HepG2 (cell line): Measurements from ENCODE around the gene SLC13A3. TPM values are rescaled to one million over a fixed set of nuclear protein-coding genes. Genes with fewer than 3 reads are reported as not detected.

ENCODE experiments used
- ARID2 ChIP-seq: sonication (generic); formaldehyde crosslinking; IDR thresholded peaks from 2 replicates; pipeline ENCODE4 v1.8.1; 2022; ENCODE audit warnings: mild to moderate bottlenecking, missing genetic modification reagents, borderline replicate concordance
- ATF3 ChIP-seq: sonication (generic); formaldehyde crosslinking; IDR thresholded peaks from 2 replicates; pipeline ENCODE4 v1.4.0; 2020; ENCODE audit warnings: missing genetic modification reagents
- ATF7 ChIP-seq, 2 experiments: fragments of 450-650 bp in 1 of 2; sonication (generic) in 1 of 2; formaldehyde crosslinking in 1 of 2; IDR thresholded peaks; 2 replicates each; pipeline versions ENCODE4 v1.4.0 to v1.6.1; 2016 to 2020; ENCODE audit warnings: antibody characterized with exemption in 1 of 2, mild to moderate bottlenecking in 1 of 2, missing genetic modification reagents in 1 of 2
- EZH2 ChIP-seq: conservative IDR thresholded peaks from 2 replicates; pipeline ENCODE4 v1.6.1; 2012; ENCODE audit warnings: mild to moderate bottlenecking, low read depth, low read length, moderate library complexity
- GTF3A ChIP-seq: sonication (generic); formaldehyde crosslinking; conservative IDR thresholded peaks from 2 replicates; pipeline ENCODE4 v1.4.0; 2020; ENCODE audit warnings: mild to moderate bottlenecking, missing genetic modification reagents
- KLF16 ChIP-seq, 2 experiments: sonication (generic) in 1 of 2; formaldehyde crosslinking in 1 of 2; IDR thresholded peaks; 2 replicates each; pipeline versions ENCODE4 v1.6.1 to v1.8.0; 2016 to 2023; ENCODE audit warnings: missing genetic modification reagents in 2 of 2, missing compliant biosample characterization in 1 of 2
- LRRFIP1 ChIP-seq: sonication (generic); formaldehyde crosslinking; conservative IDR thresholded peaks from 2 replicates; pipeline ENCODE4 v1.4.0; 2020; ENCODE audit warnings: missing genetic modification reagents
- MED1 ChIP-seq: sonication (generic); formaldehyde crosslinking; IDR thresholded peaks from 2 replicates; pipeline ENCODE4 v1.4.0; 2020; ENCODE audit warnings: missing genetic modification reagents
- MTA3 ChIP-seq: sonication (generic); formaldehyde crosslinking; IDR thresholded peaks from 2 replicates; pipeline ENCODE4 v1.4.0; 2020; ENCODE audit warnings: missing genetic modification reagents
- NFKB2 ChIP-seq: sonication (generic); formaldehyde crosslinking; IDR thresholded peaks from 2 replicates; pipeline ENCODE4 v1.4.0; 2020; ENCODE audit warnings: missing genetic modification reagents, borderline replicate concordance
- ONECUT2 ChIP-seq: sonication (generic); formaldehyde crosslinking; IDR thresholded peaks from 2 replicates; pipeline ENCODE4 v1.4.0; 2020; ENCODE audit warnings: missing genetic modification reagents
- POLR2AphosphoS2 ChIP-seq: IDR thresholded peaks from 2 replicates; pipeline ENCODE4 v1.6.1; 2011; ENCODE audit warnings: low read depth, low read length, improper control_type of control experiment
- SALL2 ChIP-seq: sonication (generic); formaldehyde crosslinking; IDR thresholded peaks from 2 replicates; pipeline ENCODE4 v1.8.1; 2023; ENCODE audit warnings: mild to moderate bottlenecking, missing genetic modification reagents, inconsistent platforms
- SKI ChIP-seq: fragments of 450-650 bp; IDR thresholded peaks from one replicate; pipeline ENCODE4 v1.6.1; 2018; ENCODE audit warnings: mild to moderate bottlenecking; ENCODE audit not compliant: partially characterized antibody
- SP5 ChIP-seq: IDR thresholded peaks from 2 replicates; pipeline ENCODE4 v1.6.1; 2016; ENCODE audit warnings: low read depth, borderline replicate concordance
- TBX2 ChIP-seq: sonication (generic); formaldehyde crosslinking; IDR thresholded peaks from 2 replicates; pipeline ENCODE4 v1.5.0; 2020; ENCODE audit warnings: missing genetic modification reagents, mild to moderate bottlenecking, borderline replicate concordance
- TCF12 ChIP-seq, 2 experiments: fragments of 450-650 bp in 1 of 2; sonication (generic) in 1 of 2; formaldehyde crosslinking in 1 of 2; IDR thresholded peaks; 2 replicates each; pipeline versions ENCODE4 v1.6.1 to v1.8.0; 2017 to 2022; ENCODE audit warnings: antibody characterized with exemption in 1 of 2, mild to moderate bottlenecking in 1 of 2, missing genetic modification reagents in 1 of 2, moderate library complexity in 1 of 2
- ZBTB2 ChIP-seq: sonication (generic); formaldehyde crosslinking; IDR thresholded peaks from 2 replicates; pipeline ENCODE4 v1.8.0; 2022; ENCODE audit warnings: low read depth, missing genetic modification reagents
- ZFP37 ChIP-seq: sonication (generic); formaldehyde crosslinking; IDR thresholded peaks from 2 replicates; pipeline ENCODE4 v1.4.0; 2020; ENCODE audit warnings: missing genetic modification reagents, borderline replicate concordance
- ZFP41 ChIP-seq: sonication (generic); formaldehyde crosslinking; IDR thresholded peaks from 2 replicates; pipeline ENCODE4 v1.4.0; 2020; ENCODE audit warnings: mild to moderate bottlenecking, missing genetic modification reagents, borderline replicate concordance
- ZKSCAN5 ChIP-seq: sonication (generic); formaldehyde crosslinking; IDR thresholded peaks from 2 replicates; pipeline ENCODE4 v1.5.1; 2020; ENCODE audit warnings: mild to moderate bottlenecking, missing genetic modification reagents
- ZNF552 ChIP-seq: sonication (generic); formaldehyde crosslinking; IDR thresholded peaks from 2 replicates; pipeline ENCODE4 v1.9.0; 2022; ENCODE audit warnings: missing genetic modification reagents, mild to moderate bottlenecking, borderline replicate concordance
- ZNF704 ChIP-seq: sonication (generic); formaldehyde crosslinking; IDR thresholded peaks from 2 replicates; pipeline ENCODE4 v1.8.1; 2023; ENCODE audit warnings: mild to moderate bottlenecking, inconsistent platforms, moderate library complexity, missing genetic modification reagents, borderline replicate concordance
- ZNF782 ChIP-seq: sonication (generic); formaldehyde crosslinking; IDR thresholded peaks from 2 replicates; pipeline ENCODE4 v1.4.0; 2020; ENCODE audit warnings: missing genetic modification reagents, mild to moderate bottlenecking, borderline replicate concordance
- ZSCAN25 ChIP-seq: sonication (generic); formaldehyde crosslinking; IDR thresholded peaks from 2 replicates; pipeline ENCODE4 v1.8.0; 2022; ENCODE audit warnings: mild to moderate bottlenecking, missing genetic modification reagents
- polyA plus RNA-seq, 8 experiments: library from polyadenylated mRNA; depleted of rRNA in 3 of 8; stranded (reverse) in 7 of 8; unstranded in 1 of 8; fragments of >200 nt; fragmentation: Illumina TruSeq in 4 of 8; extraction: Trizol in 4 of 8; gene quantifications; 2 replicates each; pipeline versions ENCODE4 v1.2.1 to v1.2.3, GENCODE V29; 2011 to 2016; ENCODE audit warnings: low read depth in 4 of 8, missing spikeins in 1 of 8, mixed read lengths in 1 of 8; ENCODE audit not compliant: insufficient read depth in 1 of 8
- total RNA-seq, 5 experiments: library from RNA; depleted of rRNA; stranded (reverse); fragments of >200 nt; fragmentation: Illumina TruSeq; extraction: Trizol; gene quantifications; 2 replicates each; pipeline ENCODE4 v1.2.3, GENCODE V29; 2016; ENCODE audit warnings: low read depth in 1 of 5

Gene SLC13A3
- total and polyA plus RNA-seq, 2 of the 13 experiments (the other 11 are each of a cell fraction or from before 2014, with no cell fraction given) = 66.5 to 76.0 TPM

GRCh38 chr20:46672543-46673148 is 21.4 kb upstream of the SLC13A3 start (continued):
- TF ChIP-seq LRRFIP1 (CRISPR knock-in tag) (no peak), ONECUT2 (CRISPR knock-in tag) (no peak), ZBTB2 (CRISPR knock-in tag) (no peak), TCF12 (IDR thresholded peaks at IDR 0.05) (no peak), TCF12 (CRISPR knock-in tag; IDR thresholded peaks at IDR 0.05) (no peak), POLR2AphosphoS2 (no peak), ZNF552 (CRISPR knock-in tag) (no peak), ZNF704 (CRISPR knock-in tag) (no peak), TBX2 (CRISPR knock-in tag) (no peak; the same call in 1 of the 2 replicates), MTA3 (CRISPR knock-in tag) (no peak), NFKB2 (CRISPR knock-in tag) (no peak), ATF7 (IDR thresholded peaks at IDR 0.05) (no peak), ATF7 (CRISPR knock-in tag; IDR thresholded peaks at IDR 0.05) (no peak), ZSCAN25 (CRISPR knock-in tag) (no peak), SKI (no peak), GTF3A (CRISPR knock-in tag) (no peak), ZKSCAN5 (CRISPR knock-in tag) (no peak), ZNF782 (no peak), EZH2 (no peak), SP5 (CRISPR knock-in tag) (no peak), ZFP37 (CRISPR knock-in tag) (no peak), ARID2 (no peak), ZFP41 (CRISPR knock-in tag) (no peak), KLF16 (CRISPR knock-in tag; IDR thresholded peaks at IDR 0.05) (no peak; a peak in 1 of 4 replicates), MED1 (CRISPR knock-in tag) (0 out of 2 replicates have a peak, but pooled peaks have one; percentile 20), SALL2 (CRISPR knock-in tag) (no peak), ATF3 (CRISPR knock-in tag) (no peak)
